ENCODE measurements around the gene GAPT.

DNA sequence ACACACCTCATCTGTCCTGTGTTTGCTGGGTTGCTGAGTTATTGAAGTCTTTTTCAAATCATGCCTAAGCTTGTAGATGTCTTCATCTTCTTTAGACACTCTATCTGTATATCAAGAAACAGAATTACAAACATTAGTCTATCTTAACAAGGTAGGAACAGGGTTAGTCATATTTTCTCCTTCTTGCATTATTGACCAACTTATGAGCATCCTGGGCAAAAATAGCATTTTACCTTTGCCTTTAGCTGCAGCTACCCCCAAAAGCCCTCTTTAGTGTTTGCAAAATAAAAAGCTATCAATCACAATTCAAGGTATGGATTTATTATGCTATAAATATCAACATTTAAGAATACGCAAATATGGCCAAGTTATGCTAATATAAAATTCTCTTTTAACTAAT, 34.7 kb upstream of the GAPT start:
- TF ChIP-seq, protein P1, sequence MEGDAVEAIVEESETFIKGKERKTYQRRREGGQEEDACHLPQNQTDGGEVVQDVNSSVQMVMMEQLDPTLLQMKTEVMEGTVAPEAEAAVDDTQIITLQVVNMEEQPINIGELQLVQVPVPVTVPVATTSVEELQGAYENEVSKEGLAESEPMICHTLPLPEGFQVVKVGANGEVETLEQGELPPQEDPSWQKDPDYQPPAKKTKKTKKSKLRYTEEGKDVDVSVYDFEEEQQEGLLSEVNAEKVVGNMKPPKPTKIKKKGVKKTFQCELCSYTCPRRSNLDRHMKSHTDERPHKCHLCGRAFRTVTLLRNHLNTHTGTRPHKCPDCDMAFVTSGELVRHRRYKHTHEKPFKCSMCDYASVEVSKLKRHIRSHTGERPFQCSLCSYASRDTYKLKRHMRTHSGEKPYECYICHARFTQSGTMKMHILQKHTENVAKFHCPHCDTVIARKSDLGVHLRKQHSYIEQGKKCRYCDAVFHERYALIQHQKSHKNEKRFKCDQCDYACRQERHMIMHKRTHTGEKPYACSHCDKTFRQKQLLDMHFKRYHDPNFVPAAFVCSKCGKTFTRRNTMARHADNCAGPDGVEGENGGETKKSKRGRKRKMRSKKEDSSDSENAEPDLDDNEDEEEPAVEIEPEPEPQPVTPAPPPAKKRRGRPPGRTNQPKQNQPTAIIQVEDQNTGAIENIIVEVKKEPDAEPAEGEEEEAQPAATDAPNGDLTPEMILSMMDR (IDR thresholded peaks at IDR 0.05; ENCODE audit: extremely low read depth in 1 of 2, insufficient read depth in 1 of 2, low read depth in 1 of 2, low read length in 2 of 2), result no peak
- TF ChIP-seq POLR2AphosphoS5 (IDR thresholded peaks at IDR 0.05; ENCODE audit: insufficient read depth, low read depth, low read length), result no peak
- no peak for TF ChIP-seq POLR2A (IDR thresholded peaks at IDR 0.05; ENCODE audit: low read depth, low read length)
- no peak for TF ChIP-seq EZH2 (IDR thresholded peaks at IDR 0.05; ENCODE audit: borderline replicate concordance, low read depth, low read length, severe bottlenecking)
- TF ChIP-seq JUN (IDR thresholded peaks at IDR 0.05; ENCODE audit: borderline replicate concordance, insufficient read depth, insufficient read length, low read depth), result no peak

Data from endothelial cell of umbilical vein (primary cell).